SKM-1 (cell line): ENCODE results near the gene SCART1.

Experiments used
- DNase-seq: peaks from one replicate; lab custom pipeline; 2025; ENCODE audit not compliant: unreplicated experiment; lab: John Stamatoyannopoulos, UW

SCART1 gene

DNA sequence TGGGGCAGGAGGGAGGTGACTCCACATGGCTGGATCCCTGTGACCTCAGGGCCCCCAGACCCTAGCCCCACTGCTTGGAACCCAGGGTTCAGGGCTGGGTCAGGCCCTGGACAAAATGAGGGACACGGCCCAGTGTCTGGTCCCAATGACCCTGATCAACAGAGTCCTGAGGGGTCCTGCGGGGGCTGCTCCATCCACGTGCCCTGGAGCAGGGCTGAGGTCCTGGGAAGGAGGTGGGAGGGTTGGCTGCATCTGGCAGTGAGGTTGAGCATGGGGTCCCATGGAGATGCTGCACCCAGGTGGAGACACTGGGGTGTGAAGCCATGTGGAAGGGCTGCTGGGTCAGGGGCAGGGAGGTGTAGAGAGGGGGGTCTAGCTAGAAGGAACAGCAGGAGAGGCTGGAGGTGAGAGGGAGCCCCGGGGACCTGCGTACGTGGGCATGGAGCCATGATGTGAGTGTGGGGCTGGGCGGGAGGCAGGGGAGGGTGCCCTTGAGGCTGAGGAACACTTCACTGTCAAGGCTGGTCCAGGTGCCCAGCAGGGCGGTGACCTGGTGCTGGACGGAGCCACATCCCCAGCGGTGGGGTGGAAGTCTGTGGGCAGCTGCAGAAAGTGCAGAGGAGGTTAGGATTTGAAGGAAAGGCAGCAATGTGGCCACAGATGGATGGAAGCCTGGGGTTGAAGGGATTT is 604 bp downstream of the SCART1 start:
- DNase-seq, result no peak

DNA sequence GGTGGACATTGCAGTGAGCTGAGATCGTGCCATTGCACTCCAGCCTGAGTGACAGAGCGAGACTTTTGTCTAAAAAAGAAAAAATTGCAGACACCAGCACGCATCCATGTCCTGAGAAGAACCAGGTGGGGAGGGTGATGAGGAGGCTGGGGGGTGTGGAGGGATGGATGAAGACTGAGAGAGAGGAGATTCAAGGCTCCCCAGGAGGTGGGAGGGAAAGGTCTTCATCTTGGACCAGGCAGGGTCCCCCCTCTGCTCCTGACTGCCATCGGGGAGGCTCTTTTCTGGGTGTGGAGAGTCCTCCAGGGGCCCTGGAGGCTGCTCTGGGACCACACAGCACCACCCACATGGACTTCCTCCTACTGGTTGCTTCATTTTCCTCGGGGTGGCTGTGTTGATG is 1.5 kb downstream of the SCART1 start:
- no peak for DNase-seq

DNA sequence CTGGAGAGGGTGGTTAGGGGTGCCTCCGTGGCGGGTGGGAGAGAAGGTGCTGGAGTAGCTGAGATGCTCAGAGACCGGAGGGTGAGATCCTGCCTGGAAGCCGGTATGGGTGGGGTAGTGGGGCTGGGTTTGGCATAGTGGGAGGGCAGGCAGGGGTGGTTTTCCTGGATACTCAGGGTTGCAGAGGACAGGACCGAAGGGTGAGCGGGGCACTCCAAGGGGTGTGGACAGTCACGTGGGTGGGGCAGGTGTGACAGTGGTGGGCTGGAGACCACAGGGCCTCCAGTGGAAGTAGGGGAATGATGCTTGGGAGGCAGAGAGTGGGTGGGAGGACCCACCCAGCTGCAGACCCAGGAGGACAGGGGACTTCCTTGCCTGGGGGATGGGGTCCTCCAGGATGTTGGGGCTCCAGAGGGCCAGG is 1.9 kb downstream of the SCART1 start:
- no peak for DNase-seq

DNA sequence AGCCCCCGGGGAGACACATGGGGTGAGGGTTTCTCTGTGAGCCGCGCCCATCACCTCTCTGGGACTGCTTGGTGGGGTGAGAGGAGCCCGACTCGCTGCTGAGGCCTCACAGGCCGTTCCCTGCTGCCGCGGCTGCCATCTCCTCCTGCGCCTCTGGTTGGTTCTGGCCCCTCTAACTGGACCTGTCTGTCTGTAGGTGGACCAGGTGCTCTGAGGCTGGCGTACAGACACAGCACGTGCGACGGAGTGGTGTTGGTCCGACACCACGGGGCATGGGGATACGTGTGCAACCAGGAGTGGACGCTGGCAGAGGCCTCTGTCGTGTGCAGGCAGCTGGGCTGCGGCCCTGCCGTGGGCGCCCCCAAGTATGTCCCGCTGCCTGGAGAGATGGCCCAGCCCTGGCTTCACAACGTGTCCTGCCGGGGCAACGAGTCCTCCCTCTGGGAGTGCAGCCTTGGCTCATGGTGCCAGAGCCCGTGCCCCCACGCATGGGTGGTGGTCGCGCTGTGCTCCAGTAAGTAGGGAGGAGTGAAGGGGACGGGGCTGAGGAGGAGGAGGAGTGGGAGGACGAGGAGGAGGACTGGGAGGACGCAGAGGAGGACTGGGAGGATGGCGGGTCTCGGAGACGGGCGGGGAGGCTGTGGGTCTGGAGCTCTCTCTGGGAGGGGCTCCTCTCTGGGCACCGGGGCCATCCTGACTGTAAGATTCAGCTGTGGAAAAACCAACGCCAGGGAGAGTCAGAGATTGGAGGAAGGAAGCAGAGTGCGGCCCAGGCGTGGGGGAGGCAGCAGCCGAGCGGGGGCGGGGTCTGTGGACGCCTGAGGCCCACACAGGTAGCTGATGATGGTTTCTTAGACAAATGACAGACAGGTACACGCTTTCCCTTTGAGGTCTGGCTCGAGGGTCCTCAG is 2.6 kb downstream of the SCART1 start:
- no peak for DNase-seq

DNA sequence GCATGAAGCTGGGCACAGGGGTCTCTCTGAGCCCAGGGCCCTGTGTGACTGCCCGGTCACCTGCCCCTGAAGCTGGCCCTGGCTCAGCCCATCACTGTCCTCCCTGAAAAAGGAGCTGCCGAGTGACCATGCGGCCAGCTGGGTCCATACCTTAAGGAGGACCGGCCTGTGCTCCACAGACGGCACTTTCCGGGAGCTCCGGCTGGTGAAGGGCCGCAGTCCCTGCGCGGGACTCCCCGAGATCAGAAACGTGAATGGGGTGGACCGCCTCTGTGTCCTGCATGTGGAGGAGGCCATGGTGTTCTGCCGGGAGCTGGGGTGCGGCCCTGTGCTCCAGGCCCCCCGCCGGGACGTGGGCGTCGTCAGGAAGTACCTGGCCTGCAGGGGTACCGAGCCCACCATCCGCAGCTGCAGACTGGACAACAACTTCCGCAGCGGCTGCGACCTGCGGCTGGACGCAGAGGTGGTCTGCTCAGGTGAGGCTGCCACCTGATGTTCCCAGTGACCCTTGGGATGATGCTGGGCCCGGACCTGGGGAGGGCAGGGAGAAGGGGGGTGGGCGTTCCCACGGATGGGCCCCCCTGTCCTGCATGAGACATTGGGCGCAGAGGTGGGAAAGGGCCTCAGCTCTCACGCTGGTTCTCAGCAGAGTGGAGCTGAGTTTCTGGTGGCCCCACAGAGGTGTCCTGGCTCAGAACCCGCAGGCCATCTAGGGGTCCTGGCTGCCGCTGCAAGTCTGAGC is 3.5 kb downstream of the SCART1 start:
- no peak for DNase-seq

DNA sequence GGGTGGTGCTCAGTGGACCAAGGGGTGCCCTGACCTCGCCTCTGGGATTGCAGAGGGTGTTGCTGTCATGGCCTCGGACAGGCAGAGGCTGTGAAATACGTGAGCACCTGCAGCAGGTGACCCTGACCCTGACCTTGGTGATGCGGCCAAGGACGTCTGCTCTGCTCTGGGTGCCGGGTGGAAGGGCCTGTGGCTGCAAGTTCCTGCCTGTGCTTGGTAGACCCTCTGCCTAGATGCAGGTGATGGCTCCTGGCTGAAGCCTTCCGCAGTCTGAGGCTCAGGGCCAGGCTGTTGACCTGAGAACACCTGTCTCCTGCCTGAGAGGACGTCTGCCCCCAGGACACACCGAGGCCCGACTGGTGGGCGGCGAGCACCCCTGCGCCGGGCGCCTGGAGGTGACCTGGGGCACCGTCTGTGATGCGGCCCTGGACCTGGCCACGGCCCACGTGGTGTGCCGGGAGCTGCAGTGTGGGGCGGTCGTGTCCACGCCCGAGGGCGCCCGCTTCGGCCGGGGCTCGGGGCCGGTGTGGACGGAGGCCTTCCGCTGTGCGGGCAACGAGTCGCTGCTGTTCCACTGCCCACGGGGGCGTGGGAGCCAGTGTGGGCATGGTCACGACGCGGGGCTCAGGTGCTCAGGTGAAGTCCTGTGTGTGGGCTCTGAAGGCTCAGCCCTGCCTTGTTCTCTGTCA is 4.4 kb downstream of the SCART1 start:
- no peak for DNase-seq

DNA sequence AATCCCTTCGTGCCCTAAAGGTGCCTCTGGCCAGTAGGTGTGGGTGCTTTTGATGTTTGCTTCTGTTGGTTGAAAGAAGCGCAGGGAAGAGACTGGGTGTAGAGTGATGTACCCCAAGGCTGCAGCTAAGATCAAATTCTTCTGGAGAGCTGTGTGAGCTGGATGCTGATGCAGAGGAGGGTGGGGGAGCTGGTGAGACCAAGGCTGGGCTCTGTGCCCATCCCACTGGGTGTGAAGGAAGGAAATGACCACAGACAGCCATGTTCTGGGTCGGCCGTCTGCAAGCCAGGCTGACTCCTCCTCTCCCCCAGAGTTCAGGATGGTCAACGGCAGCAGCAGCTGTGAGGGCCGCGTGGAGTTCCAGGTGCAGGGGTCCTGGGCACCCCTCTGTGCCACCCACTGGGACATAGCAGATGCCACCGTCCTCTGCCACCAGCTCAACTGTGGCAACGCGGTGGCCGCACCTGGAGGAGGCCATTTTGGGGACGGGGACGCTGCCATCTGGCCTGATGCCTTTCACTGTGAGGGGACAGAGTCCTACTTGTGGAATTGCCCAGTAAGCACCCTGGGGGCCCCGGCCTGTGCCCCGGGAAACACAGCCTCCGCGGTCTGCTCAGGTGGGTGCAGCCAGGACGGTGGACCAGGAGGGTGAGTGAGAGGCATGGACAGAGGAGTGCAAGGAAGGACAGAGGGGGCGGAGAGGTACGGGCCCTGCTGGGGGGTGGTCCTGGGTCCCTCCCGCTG is 5.1 kb downstream of the SCART1 start:
- no peak for DNase-seq

DNA sequence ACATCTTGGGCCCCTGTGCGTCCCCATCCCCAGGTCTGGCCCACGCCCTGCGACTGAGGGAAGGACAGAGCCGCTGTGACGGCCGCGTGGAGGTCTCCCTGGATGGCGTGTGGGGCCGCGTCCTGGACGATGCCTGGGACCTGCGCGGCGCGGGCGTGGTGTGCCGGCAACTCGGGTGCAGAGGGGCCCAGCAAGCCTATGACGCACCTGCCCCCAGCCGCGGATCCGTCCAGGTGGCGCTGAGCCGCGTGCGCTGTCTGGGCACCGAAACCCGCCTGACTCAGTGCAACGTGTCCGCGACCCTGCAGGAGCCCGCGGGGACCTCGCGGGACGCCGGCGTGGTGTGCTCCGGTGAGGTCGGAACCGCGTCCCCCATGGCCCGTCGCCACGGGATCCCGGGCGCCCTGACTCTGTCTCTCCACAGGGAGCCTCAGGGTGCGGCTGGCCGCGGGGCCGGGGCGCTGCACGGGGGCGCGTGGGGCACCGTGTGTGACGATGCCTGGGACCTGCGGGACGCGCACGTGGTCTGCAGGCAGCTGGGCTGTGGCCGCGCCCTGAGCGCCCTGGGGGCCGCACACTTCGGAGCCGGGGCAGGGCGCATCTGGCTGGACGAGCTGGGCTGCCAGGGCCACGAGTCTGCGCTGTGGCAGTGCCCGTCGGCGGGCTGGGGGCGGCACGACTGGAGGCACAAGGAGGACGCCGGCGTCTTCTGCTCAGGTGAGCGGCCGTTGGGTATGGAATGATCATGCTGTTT is 5.9 kb downstream of the SCART1 start:
- DNase-seq, result no peak

DNA sequence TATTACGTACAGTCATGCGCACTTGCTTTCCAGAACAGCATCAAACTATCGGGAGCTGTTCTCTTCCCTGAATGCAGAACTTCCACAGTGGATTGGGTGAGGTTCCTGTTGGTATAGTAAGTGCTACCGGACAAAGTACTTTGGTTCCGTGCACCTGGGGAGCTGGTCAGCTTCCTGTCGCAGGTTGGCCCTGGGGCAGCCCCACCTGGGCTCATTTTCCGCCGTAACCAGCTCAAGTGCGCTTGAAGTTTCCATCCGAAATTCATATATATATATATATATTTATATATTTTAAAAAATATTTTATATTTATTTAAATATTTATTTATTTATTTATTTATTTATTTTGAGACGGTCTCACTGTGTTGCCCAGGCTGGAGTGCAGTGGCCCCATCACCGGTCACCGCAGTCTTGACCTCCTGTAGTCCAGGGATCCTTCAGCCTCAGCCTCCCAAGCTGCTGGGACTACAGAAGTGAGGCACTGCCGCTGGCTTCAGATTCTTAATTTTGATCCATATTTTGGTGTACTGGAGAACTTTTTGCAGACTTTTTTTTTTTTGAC is 6.5 kb downstream of the SCART1 start:
- DNase-seq, result no peak

DNA sequence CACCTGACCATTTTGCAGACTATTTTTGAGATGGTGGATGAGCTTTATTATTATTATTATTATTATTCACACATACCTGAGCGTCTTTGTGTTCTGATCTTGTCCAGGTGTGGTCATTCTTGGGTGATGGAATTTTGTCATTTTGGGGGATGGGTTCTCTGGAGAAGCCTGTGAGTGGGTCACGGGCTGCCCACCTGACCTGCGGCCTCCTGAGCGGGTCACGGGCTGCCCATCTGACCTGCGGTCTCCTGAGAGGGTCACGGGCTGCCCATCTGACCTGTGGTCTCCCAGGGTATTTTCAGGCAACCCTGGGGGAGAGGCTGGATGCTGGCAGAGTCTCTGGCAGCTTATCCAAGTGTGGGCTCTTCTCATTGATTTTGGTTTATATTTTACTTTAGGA is 7.3 kb downstream of the SCART1 start:
- no peak for DNase-seq

DNA sequence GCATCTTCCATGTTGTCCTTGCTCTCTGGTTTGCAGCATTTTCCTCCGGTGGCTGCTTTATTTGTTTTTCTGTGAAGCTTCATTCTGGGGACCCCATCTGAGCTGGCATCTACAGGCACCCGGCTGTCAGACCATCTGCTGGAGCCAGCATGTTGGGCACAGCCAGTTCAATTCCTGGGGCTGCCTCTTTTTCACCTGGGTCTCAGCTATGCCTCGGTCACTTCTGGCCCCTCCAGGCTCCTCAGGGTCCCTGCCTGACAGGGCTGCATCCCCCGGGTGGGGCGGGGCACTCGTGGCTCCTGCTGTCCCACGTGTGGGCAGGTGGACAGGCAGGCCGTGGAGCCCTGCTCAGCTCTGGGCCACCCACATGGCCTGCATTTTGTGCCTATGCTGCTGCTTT is 8.1 kb downstream of the SCART1 start:
- DNase-seq, result no peak

DNA sequence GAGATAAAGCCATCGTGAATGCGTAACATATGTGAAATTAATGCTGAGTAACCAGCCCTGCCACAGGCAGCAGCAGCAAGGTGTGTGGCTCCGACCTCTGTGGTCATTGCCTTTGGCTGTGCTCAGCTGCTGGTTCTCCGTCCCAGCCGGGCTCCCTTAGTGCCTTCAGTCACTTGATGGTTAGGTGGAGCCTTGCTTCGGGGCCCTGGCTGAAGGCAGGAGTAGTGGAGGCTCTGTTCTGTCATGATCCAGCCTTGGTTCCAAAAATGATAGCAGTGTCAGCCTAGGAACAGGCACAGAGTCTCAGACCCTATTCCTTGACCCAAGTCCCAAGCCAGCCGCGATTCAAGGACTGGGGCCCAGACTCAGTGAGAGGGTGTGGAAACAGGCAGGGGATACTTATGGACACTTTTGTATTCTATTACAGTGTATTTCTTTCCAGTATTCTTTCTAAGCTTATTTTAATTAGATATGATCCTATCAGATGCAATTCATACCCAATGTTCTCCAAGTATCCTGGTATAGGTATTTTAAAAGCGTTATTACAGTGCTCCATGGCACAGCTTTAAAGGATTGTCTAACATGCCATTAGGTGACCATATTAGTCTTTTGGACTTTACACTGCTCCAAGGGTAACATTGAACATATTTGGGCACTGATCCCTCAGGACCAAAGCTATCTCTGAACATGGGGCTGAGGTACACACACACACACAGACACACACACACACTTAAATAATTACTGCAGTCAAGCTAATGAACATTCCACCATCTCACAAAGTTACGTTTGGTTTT is 9.0 kb downstream of the SCART1 start:
- no peak for DNase-seq

DNA sequence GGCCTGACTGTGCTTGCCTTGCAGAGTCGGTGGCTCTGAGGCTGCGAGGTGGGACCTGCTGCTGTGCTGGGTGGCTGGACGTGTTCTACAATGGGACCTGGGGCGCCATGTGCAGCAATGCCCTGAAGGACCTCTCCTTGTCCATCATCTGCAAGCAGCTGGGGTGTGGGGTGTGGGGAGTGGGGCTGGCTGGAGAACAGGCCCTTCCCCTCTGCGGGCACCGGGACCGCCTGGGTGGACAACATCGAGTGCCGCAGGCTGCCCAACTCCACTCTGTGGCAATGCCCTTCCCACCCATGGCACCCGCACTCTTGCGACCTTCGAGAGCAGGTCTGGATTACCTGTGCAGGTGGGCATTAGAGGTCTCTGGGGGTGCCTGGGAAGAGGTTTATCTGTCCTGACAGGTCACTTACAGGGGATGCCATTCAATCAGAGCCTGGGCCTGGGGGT is 10.9 kb downstream of the SCART1 start:
- DNase-seq, result no peak

DNA sequence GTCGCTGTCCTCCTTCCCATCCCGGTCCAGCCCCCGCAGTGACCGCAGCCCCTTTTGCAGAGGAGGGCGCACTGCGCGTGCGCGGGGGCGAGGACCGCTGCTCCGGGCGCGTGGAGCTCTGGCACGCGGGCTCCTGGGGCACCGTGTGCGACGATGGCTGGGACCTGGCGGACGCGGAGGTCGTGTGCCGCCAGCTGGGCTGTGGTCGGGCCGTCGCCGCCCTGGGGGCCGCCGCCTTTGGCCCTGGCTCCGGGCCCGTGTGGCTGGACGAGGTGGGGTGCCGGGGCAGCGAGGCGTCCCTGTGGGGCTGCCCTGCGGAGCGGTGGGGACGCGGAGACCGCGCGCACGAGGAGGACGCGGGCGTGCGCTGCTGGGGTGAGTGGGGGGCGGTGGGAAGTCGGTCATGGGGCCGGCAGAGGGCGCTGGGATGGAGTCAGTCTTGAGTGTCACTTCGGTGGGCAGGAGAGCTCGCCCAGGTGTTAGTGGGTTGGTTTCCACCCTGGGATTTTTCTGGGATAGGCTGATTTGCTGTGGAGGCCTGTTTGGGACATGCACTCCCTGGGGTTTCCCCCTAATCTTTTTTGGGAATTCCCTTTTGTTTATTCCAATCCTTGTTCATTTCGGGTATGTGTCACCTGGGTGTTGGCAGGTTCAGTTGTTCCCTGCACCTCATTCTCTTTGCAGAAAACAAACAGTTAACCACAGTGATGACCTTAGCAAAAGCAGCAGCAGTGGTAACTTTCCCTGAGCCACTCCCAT is 11.6 kb downstream of the SCART1 start:
- no peak for DNase-seq

DNA sequence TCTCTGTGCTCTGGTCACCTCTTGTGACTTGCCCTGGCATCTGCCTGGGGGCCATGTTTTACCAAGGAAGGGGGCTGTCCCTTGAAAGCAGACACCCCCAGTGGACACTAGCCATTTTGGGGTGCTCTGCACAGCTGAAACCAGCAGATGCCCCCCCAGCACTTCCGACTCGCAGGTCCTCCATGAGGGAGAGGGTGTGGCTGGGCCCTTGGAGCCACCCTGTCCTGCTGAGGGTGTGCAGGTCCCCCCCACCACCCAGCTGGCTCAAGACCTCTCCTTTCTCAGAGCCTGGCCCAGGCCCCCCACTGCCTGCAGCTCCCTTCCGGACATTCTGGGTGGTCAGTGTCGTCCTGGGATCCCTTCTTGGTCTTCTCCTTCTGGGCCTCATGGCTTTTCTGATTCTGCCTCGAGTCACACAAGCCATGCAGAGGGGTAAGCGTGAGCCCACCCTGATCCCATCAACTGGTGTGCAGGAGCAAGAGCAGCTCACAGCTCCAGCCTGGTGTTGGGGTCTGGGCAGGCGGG is 12.3 kb downstream of the SCART1 start:
- no peak for DNase-seq

DNA sequence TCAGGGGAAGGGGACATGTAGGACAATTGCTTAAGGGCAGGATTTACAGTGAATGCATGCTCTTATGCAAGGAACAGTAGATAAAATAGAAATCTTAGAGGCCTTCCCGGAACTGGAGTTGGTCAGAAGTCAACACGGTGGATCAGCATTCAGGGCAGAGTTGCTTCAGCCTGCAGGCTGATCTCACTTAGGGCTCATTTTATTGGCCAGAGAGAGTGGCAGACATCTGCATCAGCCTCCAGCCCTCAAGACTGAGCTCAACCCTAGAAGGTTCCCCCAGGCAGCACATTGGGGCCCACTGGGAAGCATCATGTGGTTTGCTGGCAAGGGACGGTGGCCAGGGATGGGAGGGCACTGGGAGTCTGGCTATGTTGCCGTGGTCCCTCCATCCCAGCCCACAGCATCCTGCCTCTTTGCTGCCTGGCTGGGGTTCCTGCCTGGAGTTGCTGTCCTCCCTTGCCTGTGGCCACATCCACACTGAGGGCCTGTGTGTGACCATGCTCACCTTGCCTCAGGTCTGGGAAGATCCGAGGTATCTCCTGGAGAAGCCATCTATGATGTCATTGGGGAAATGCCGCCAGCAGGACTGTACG is 13.0 kb downstream of the SCART1 start:
- DNase-seq, result no peak

DNA sequence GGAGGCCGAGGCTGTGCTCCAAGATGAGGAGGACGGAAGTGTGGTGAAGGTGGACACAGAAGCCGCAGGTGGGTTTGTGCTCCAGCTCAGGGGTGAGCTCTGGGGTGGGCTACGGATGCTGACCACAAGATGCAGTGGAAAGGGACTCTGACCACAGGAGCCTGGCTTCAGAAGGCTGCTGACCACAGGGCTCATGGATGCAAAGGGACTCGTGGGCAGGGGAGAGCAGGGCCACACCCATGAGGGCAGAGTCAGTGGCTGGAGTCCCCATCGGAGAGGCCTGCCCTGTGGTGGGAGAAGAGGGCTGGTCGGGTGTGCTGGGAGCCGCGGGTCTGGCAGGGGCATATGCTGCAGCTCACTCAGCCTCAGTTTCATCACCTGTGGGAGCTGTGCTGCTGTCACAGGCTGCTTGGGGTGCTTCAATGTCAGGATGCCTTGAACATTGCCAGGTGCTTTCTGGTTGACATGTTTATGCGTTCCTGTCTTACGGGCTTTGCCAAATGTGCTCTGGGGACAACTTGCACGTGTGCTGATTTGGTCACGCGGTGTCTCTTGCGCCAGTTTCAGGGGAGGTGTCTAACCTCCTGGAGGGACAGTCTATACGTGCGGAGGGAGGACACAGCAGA is 13.7 kb downstream of the SCART1 start:
- DNase-seq, result no peak
